ENCODE measurements around the gene CD3D.
A peak's percentile ranks its signal among the peaks of the same experiment; 100 is the strongest.

The CD3D gene

DNA sequence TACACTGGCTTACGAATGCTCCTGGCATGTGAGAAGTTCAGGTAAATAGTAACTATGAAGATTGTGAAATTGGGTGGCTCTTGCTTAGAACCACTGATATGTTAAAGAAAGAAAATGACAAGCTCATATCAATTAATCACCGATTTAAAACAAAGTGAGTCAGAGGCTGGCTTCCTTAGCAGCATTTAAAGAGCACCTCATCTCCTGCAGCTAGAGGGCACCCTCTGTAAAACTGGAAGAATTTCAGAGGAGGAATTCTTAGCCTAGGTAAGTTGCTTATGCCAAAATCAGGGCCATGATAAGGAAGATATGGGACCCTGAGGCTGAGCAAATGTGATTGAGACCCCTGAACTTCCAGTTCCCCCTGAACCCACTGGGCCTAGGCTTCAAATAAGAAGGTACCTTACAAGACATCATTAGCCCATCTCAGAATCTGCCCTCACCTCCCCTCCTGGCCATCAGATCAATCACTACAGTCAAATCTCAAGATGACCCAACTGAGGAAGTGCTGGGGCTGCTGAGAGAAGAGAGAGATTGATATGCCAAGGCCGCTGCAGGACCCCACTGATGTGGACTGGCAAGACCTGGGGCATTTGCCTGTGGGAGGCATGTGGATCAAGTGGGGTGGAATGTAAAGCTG is 46.6 kb downstream of the CD3D start:
- Histone ChIP-seq H3K9me2 (replicated peaks; ENCODE audit: insufficient read depth, low read length) (no peaks in the 10 kb centered on the region), H3K4me2 (ENCODE audit: low read depth, low read length, poor library complexity, severe bottlenecking) (no peak overlapping the region), H3K9ac (ENCODE audit: low read length) (no peak overlapping the region), H3K36me3 (ENCODE audit: low read length) (no peaks in the 10 kb centered on the region), H4K20me1 (ENCODE audit: low read depth, low read length) (no peaks in the 10 kb centered on the region), H3F3A (ENCODE audit: insufficient read depth) (no peaks in the 10 kb centered on the region), H3K9me3 (ENCODE audit: insufficient read depth, low read length) (no peaks in the 10 kb centered on the region), H2AFZ (ENCODE audit: low read depth, low read length, severe bottlenecking) (no peak overlapping the region), H3K4me3 (ENCODE audit: insufficient read depth, low read length, poor library complexity, severe bottlenecking) (no peak overlapping the region), H3K27me3 (ENCODE audit: low read length) (no peaks in the 10 kb centered on the region), H3K27ac (ENCODE audit: low read depth, low read length) (no peak overlapping the region), H3K79me2 (ENCODE audit: insufficient read depth, low read length) (no peaks in the 10 kb centered on the region)
- TF ChIP-seq, protein P1, sequence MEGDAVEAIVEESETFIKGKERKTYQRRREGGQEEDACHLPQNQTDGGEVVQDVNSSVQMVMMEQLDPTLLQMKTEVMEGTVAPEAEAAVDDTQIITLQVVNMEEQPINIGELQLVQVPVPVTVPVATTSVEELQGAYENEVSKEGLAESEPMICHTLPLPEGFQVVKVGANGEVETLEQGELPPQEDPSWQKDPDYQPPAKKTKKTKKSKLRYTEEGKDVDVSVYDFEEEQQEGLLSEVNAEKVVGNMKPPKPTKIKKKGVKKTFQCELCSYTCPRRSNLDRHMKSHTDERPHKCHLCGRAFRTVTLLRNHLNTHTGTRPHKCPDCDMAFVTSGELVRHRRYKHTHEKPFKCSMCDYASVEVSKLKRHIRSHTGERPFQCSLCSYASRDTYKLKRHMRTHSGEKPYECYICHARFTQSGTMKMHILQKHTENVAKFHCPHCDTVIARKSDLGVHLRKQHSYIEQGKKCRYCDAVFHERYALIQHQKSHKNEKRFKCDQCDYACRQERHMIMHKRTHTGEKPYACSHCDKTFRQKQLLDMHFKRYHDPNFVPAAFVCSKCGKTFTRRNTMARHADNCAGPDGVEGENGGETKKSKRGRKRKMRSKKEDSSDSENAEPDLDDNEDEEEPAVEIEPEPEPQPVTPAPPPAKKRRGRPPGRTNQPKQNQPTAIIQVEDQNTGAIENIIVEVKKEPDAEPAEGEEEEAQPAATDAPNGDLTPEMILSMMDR (IDR thresholded peaks at IDR 0.05; ENCODE audit: insufficient read depth, low read length, poor library complexity, severe bottlenecking): peak; percentile 58
- no peak for TF ChIP-seq EZH2phosphoT487 (conservative IDR thresholded peaks at IDR 0.05; ENCODE audit: low read length)

DNA sequence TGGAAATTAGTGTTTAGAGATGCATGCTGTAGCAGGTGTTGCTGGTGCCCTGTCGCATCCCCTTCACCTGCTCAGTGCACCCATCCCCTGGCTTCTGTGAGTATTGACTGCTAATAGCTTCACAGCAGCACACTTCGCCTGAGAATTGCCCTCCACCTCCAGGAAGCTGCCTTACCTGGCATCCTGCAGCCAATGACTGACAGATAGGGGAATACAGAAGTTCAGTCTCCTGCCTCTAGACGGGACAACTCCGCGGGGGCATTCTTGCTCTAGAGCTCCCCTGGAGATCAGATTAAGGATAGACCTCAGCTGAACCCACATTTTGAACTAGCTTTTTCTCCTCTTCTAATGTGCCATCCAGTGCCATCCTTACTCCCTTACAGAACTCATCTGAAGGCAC is 47.3 kb downstream of the CD3D start:
- Histone ChIP-seq H2AFZ (ENCODE audit: low read depth, low read length, severe bottlenecking) (no peak overlapping the region), H3K36me3 (ENCODE audit: low read length) (no peaks in the 10 kb centered on the region), H3K27ac (ENCODE audit: low read depth, low read length) (no peak overlapping the region), H3K79me2 (ENCODE audit: insufficient read depth, low read length) (no peaks in the 10 kb centered on the region), H3K9me2 (replicated peaks; ENCODE audit: insufficient read depth, low read length) (no peaks in the 10 kb centered on the region), H4K20me1 (ENCODE audit: low read depth, low read length) (no peaks in the 10 kb centered on the region), H3F3A (ENCODE audit: insufficient read depth) (no peaks in the 10 kb centered on the region), H3K4me2 (ENCODE audit: low read depth, low read length, poor library complexity, severe bottlenecking) (no peak overlapping the region), H3K4me3 (ENCODE audit: insufficient read depth, low read length, poor library complexity, severe bottlenecking) (no peak overlapping the region), H3K9ac (ENCODE audit: low read length) (no peak overlapping the region), H3K27me3 (ENCODE audit: low read length) (no peaks in the 10 kb centered on the region), H3K9me3 (ENCODE audit: insufficient read depth, low read length) (no peaks in the 10 kb centered on the region)
- no peak for TF ChIP-seq EZH2phosphoT487 (conservative IDR thresholded peaks at IDR 0.05; ENCODE audit: low read length)
- TF ChIP-seq, protein P1 (IDR thresholded peaks at IDR 0.05; ENCODE audit: insufficient read depth, low read length, poor library complexity, severe bottlenecking): no peak

DNA sequence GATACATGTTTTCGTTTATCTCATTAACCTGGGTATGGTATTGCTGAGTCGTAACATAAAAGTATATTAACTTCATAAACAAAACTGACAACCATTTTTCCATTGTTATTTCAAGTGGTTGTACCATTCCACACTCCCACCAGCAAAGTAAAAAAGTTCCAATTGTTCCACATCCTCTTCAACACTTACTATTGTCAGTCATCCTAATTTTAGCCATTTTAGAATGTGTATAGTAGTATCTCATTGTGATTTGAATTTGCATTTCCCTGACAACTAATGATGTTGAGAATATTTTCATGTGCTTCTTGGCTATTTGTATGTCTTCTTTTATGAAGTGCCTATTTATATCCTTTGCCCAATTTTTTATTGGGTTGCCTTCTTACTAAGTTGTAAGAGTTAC is 48.5 kb downstream of the CD3D start:
- Histone ChIP-seq H3K27ac (ENCODE audit: low read depth, low read length) (no peak overlapping the region), H3K9me2 (replicated peaks; ENCODE audit: insufficient read depth, low read length) (no peaks in the 10 kb centered on the region), H3K36me3 (ENCODE audit: low read length) (no peaks in the 10 kb centered on the region), H3K79me2 (ENCODE audit: insufficient read depth, low read length) (no peaks in the 10 kb centered on the region), H3K4me2 (ENCODE audit: low read depth, low read length, poor library complexity, severe bottlenecking) (no peak overlapping the region), H3F3A (ENCODE audit: insufficient read depth) (no peaks in the 10 kb centered on the region), H3K9me3 (ENCODE audit: insufficient read depth, low read length) (no peaks in the 10 kb centered on the region), H4K20me1 (ENCODE audit: low read depth, low read length) (no peaks in the 10 kb centered on the region), H3K9ac (ENCODE audit: low read length) (no peak overlapping the region), H3K4me3 (ENCODE audit: insufficient read depth, low read length, poor library complexity, severe bottlenecking) (no peak overlapping the region), H2AFZ (ENCODE audit: low read depth, low read length, severe bottlenecking) (no peak overlapping the region), H3K27me3 (ENCODE audit: low read length) (no peaks in the 10 kb centered on the region)
- TF ChIP-seq, protein P1 (IDR thresholded peaks at IDR 0.05; ENCODE audit: insufficient read depth, low read length, poor library complexity, severe bottlenecking): no peak
- no peak for TF ChIP-seq EZH2phosphoT487 (conservative IDR thresholded peaks at IDR 0.05; ENCODE audit: low read length)
